IMR-90 (cell line): ENCODE data around the gene FAT1. TPM values are rescaled to one million over a fixed set of nuclear protein-coding genes. Genes with fewer than 3 reads are reported as not detected.

Source experiments
- ATAC-seq: fragments of 200-7000 bp; cut with Tn5 transposase; 2 replicates; pipeline ENCODE4 v1.9.1; 2020; ENCODE audit warnings: low read depth, mild to moderate bottlenecking, moderate library complexity
- BruUV-seq: library from RNA; stranded (reverse); fragments of 400-500 nt; replicated peaks from 2 replicates; lab custom pipeline; 2021; lab: Mats Ljungman, UMichigan
- CTCF ChIA-PET: fragments of 300-600 bp; formaldehyde crosslinking; extraction: SDS; loops from one replicate; lab custom pipeline; 2021; ENCODE audit warnings: antibody characterized with exemption; lab: Yijun Ruan, JAX
- POLR2A ChIA-PET: fragments of 300-600 bp; sonication (Branson Sonifier 250); formaldehyde crosslinking; loops from one replicate; lab custom pipeline; 2022; ENCODE audit warnings: antibody characterized with exemption; ENCODE audit not compliant: unreplicated experiment; lab: Charles Lee
- DNase-seq: peaks from one replicate; pipeline ENCODE4 v3.0.0; 2013
- H2AFZ ChIP-seq: replicated peaks from 2 replicates; pipeline ENCODE3; 2013; ENCODE audit warnings: low read length, mild to moderate bottlenecking; ENCODE audit not compliant: poor library complexity
- H2AK5ac ChIP-seq: 2 replicates; pipeline ENCODE4 v1.6.1; 2013; ENCODE audit warnings: low read depth, low read length, inconsistent platforms
- H2AK9ac ChIP-seq: replicated peaks from 2 replicates; pipeline ENCODE3; 2013; ENCODE audit warnings: mild to moderate bottlenecking, low read depth, low read length, moderate library complexity; ENCODE audit not compliant: poor library complexity
- H2BK120ac ChIP-seq: 2 replicates; pipeline ENCODE4 v1.6.1; 2013; ENCODE audit warnings: low read depth, low read length, inconsistent platforms
- H2BK15ac ChIP-seq: 3 replicates; pipeline ENCODE4 v1.6.1; 2013; ENCODE audit warnings: low read depth, low read length, inconsistent platforms
- H2BK20ac ChIP-seq: 2 replicates; pipeline ENCODE4 v1.6.1; 2013; ENCODE audit warnings: low read depth, mild to moderate bottlenecking, inconsistent platforms, low read length, moderate library complexity
- H2BK5ac ChIP-seq: 2 replicates; pipeline ENCODE4 v1.6.1; 2013; ENCODE audit warnings: mild to moderate bottlenecking, low read depth, low read length, inconsistent platforms; ENCODE audit not compliant: poor library complexity, severe bottlenecking
- H3K14ac ChIP-seq: replicated peaks from 2 replicates; pipeline ENCODE4 v1.6.1; 2013; ENCODE audit warnings: low read depth, low read length, inconsistent platforms
- H3K18ac ChIP-seq: 2 replicates; pipeline ENCODE4 v1.6.1; 2013; ENCODE audit warnings: low read depth, low read length, control low read depth
- H3K23ac ChIP-seq: 2 replicates; pipeline ENCODE4 v1.6.1; 2013; ENCODE audit warnings: low read depth, low read length, inconsistent platforms
- H3K27ac ChIP-seq: 2 replicates; pipeline ENCODE4 v1.5.1; 2013; ENCODE audit warnings: mild to moderate bottlenecking, control low read depth, low read length; ENCODE audit not compliant: insufficient read depth
- H3K27me3 ChIP-seq: 2 replicates; pipeline ENCODE4 v1.6.1; 2013; ENCODE audit warnings: low read length; ENCODE audit not compliant: control insufficient read depth, insufficient read depth
- H3K36me3 ChIP-seq: 2 replicates; pipeline ENCODE4 v1.6.1; 2013; ENCODE audit warnings: low read length, mixed read lengths; ENCODE audit not compliant: control insufficient read depth, insufficient read depth
- H3K4ac ChIP-seq: 2 replicates; pipeline ENCODE4 v1.6.1; 2013; ENCODE audit warnings: low read depth, low read length, inconsistent platforms
- H3K4me1 ChIP-seq: 2 replicates; pipeline ENCODE4 v1.6.1; 2013; ENCODE audit warnings: low read length, mixed read lengths; ENCODE audit not compliant: control insufficient read depth, insufficient read depth
- H3K4me2 ChIP-seq: 2 replicates; pipeline ENCODE4 v1.6.1; 2013; ENCODE audit warnings: low read depth, mild to moderate bottlenecking, control low read depth, low read length, moderate library complexity
- H3K4me3 ChIP-seq: 2 replicates; pipeline ENCODE4 v1.5.1; 2013; ENCODE audit warnings: low read depth, mild to moderate bottlenecking, control low read depth, low read length, moderate library complexity; ENCODE audit not compliant: insufficient read depth
- H3K56ac ChIP-seq: 2 replicates; pipeline ENCODE4 v1.6.1; 2013; ENCODE audit warnings: low read length, inconsistent platforms; ENCODE audit not compliant: insufficient read depth; ENCODE audit errors: extremely low read depth
- H3K79me1 ChIP-seq, 2 experiments: 2 replicates each; pipeline ENCODE4 v1.6.1; 2013; ENCODE audit warnings: low read length in 2 of 2, inconsistent platforms in 1 of 2, low read depth in 1 of 2
- H3K9ac ChIP-seq: 2 replicates; pipeline ENCODE4 v1.6.1; 2013; ENCODE audit warnings: low read depth, low read length, control low read depth
- H3K9me1 ChIP-seq: 2 replicates; pipeline ENCODE4 v1.6.1; 2013; ENCODE audit warnings: low read length, inconsistent platforms; ENCODE audit not compliant: insufficient read depth
- H3K9me3 ChIP-seq: 2 replicates; pipeline ENCODE4 v1.6.1; 2013; ENCODE audit warnings: low read length; ENCODE audit not compliant: control insufficient read depth, insufficient read depth
- H4K20me1 ChIP-seq: 2 replicates; pipeline ENCODE4 v1.6.1; 2013; ENCODE audit warnings: low read length, inconsistent platforms; ENCODE audit not compliant: insufficient read depth
- H4K5ac ChIP-seq: 2 replicates; pipeline ENCODE4 v1.6.1; 2013; ENCODE audit warnings: mild to moderate bottlenecking, low read depth, low read length, control low read depth
- H4K8ac ChIP-seq, 2 experiments: 2 replicates each; pipeline ENCODE4 v1.6.1; 2013; ENCODE audit warnings: low read depth in 2 of 2, low read length in 2 of 2, control low read depth in 1 of 2, inconsistent platforms in 1 of 2
- H4K91ac ChIP-seq: 2 replicates; pipeline ENCODE4 v1.6.1; 2013; ENCODE audit warnings: low read depth, low read length, inconsistent platforms; ENCODE audit not compliant: insufficient read depth
- CHD1 ChIP-seq: IDR thresholded peaks from 2 replicates; pipeline ENCODE4 v1.6.1; 2012; ENCODE audit warnings: low read depth, low read length, improper control_type of control experiment
- MXI1 ChIP-seq: IDR thresholded peaks from 2 replicates; pipeline ENCODE4 v1.6.1; 2012; ENCODE audit warnings: low read depth, mild to moderate bottlenecking, low read length, moderate library complexity, borderline replicate concordance
- WGBS, 2 experiments: methylation state at CpG; one replicate each; pipeline versions ENCODE4 v1.1.5 to v1.1.7; 2013; ENCODE audit warnings: missing lambda C conversion rate in 2 of 2; ENCODE audit not compliant: insufficient read length in 1 of 2; ENCODE audit errors: extremely low coverage in 2 of 2; 5-methylcytosine and 5-hydroxymethylcytosine counted together
- dilution Hi-C: fragments of 300-500 bp; cut with HindIII; formaldehyde crosslinking; loops from one replicate; pipeline ENCODE4 v1.14.3; 2018; ENCODE audit warnings: low sequenced_read_pairs; ENCODE audit not compliant: unreplicated experiment
- in situ Hi-C: fragments of 300-500 bp; cut with MboI; formaldehyde crosslinking; loops from 3 replicates; pipeline ENCODE4 v1.14.3; 2019; ENCODE audit warnings: low sequenced_read_pairs, inconsistent platforms, mixed read lengths
- intact Hi-C: fragments of 100-400 bp; cut with micrococcal nuclease; formaldehyde crosslinking; loops from 2 replicates; pipeline ENCODE4 v1.10.0; 2022
- polyA plus RNA-seq, 3 experiments: library from polyadenylated mRNA; depleted of rRNA; stranded (reverse); fragments of >200 nt; gene quantifications; 2 replicates each; pipeline ENCODE4 v1.2.3, GENCODE V29; 2012; ENCODE audit warnings: low replicate concordance in 1 of 3
- total RNA-seq: library from RNA; depleted of rRNA; stranded (reverse); fragments of >200 nt; gene quantifications from 2 replicates; pipeline ENCODE4 v1.2.3, GENCODE V29; 2012

Gene FAT1
- total and polyA plus RNA-seq, 2 of the 4 experiments (the other 2 are of a cell fraction) = 156 to 519 TPM

DNA sequence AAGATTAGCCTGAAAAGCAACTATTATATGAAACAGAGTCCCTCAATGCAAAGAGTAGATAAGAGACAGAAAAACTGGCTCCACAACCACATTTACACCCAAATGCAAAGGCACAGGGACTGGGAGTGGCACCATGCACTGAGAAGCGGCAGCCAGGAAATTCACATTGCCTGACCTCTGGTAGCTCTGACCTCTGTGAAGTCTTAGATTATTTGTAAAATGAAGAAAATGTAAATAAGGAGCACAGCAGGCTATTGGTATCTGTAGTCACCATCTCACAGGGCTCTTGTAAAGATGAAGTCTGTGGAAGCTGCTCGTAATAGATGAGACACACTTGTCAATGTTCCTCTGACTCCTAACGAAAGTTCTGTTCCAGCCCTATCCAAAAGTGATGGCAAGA is 69.7 kb downstream of the FAT1 start:
- Histone ChIP-seq H4K91ac (no peak overlapping the region), H2BK5ac (no peak overlapping the region), H3K4me3 (no peak overlapping the region), H4K5ac (no peak overlapping the region), H3K9me3 (no peaks in the 10 kb centered on the region), H3K14ac (no peak overlapping the region; the same call in 1 of the 2 replicates), H2AFZ (no peak overlapping the region), H3K79me1 (peaks cover 33 to 88% of the 10 kb centered on the region in 2 experiments), H2BK120ac (no peak overlapping the region), H2AK9ac (no peak overlapping the region), H2BK15ac (no peak overlapping the region), H2AK5ac (no peak overlapping the region), H3K36me3 (peaks cover 46% of the 10 kb centered on the region), H3K27ac (no peak overlapping the region), H3K27me3 (no peaks in the 10 kb centered on the region), H3K4me2 (no peak overlapping the region), H3K9me1 (peaks cover 32% of the 10 kb centered on the region), H3K56ac (no peak overlapping the region), H4K20me1 (peaks cover 84% of the 10 kb centered on the region), H3K18ac (no peak overlapping the region), H4K8ac (no peak overlapping the region), H3K4ac (no peak overlapping the region), H3K23ac (0 out of 2 replicates have a peak overlapping the region, but pooled peaks have one; percentile 63), H2BK20ac (no peak overlapping the region), H3K4me1 (peaks cover 9% of the 10 kb centered on the region), H3K9ac (no peak overlapping the region)
- no peak for ATAC-seq
- intact Hi-C loops (no loop called here), dilution Hi-C loops (no loop called here), in situ Hi-C loops (no loop called here)
- ChIA-PET POLR2A (no interaction called here), CTCF (interaction anchor here (0.9 kb wide), 1 partner anchor 16 kb away, joined by 3 read pairs; no protein-coding TSS in a partner anchor)
- no peak for TF ChIP-seq CHD1
- TF ChIP-seq MXI1 = no peak
- BruUV-seq = no TSS peak
- 100% methylated on average over 1 of the region's 3 CpGs; no CpG with 5 or more reads in 1 of the 2 experiments for WGBS, 2 experiments
- DNase-seq = no peak
